CD4-positive, alpha-beta T cell (primary cell): ENCODE measurements around the gene FRMD6. TPM values are rescaled to one million over a fixed set of nuclear protein-coding genes. Genes with fewer than 3 reads are reported as not detected.
A peak's percentile ranks its signal among the peaks of the same experiment; 100 is the strongest.

Source experiments
- ATAC-seq: fragments of 200-7000 bp; cut with Tn5 transposase; one replicate; pipeline ENCODE4 v1.10.0; 2022; ENCODE audit warnings: mild to moderate bottlenecking; ENCODE audit not compliant: poor library complexity
- CTCF ChIA-PET: fragments of 350-600 bp; sonication (Branson Sonifier 250); formaldehyde crosslinking; loops from one replicate; lab custom pipeline; 2021; ENCODE audit warnings: antibody characterized with exemption, inconsistent platforms; lab: Charles Lee
- POLR2A ChIA-PET: fragments of 350-600 bp; sonication (Branson Sonifier 250); formaldehyde crosslinking; loops from one replicate; lab custom pipeline; 2021; ENCODE audit warnings: antibody characterized with exemption, inconsistent platforms; lab: Charles Lee
- DNase-seq, 14 experiments: peaks; one replicate each; pipeline ENCODE4 v3.0.0-alpha.2; 2013 to 2020; ENCODE audit warnings: mixed read lengths in 2 of 14
- H3K27ac ChIP-seq, 2 donors: one replicate each; pipeline versions ENCODE4 v1.5.1 to v1.7.0; 2013; ENCODE audit warnings: low read length in 2 of 2, low read depth in 1 of 2, mild to moderate bottlenecking in 1 of 2
- H3K27me3 ChIP-seq, 2 experiments: 1 replicate in 1 of 2; 2 replicates in 1 of 2; pipeline versions ENCODE4 v1.6.1 to v1.7.0; 2013; ENCODE audit warnings: low read length in 2 of 2, control low read depth in 1 of 2, mild to moderate bottlenecking in 1 of 2, moderate library complexity in 1 of 2; ENCODE audit not compliant: insufficient read depth in 2 of 2, control insufficient read depth in 1 of 2
- H3K36me3 ChIP-seq: one replicate; pipeline ENCODE4 v1.6.1; 2013; ENCODE audit warnings: low read length, control low read depth; ENCODE audit not compliant: insufficient read depth
- H3K4me1 ChIP-seq: one replicate; pipeline ENCODE4 v1.6.1; 2013; ENCODE audit warnings: low read length, control low read depth; ENCODE audit not compliant: insufficient read depth
- H3K4me3 ChIP-seq: one replicate; pipeline ENCODE4 v1.5.1; 2013; ENCODE audit warnings: mild to moderate bottlenecking, low read length, moderate library complexity
- H3K9me3 ChIP-seq, 2 experiments: 1 replicate in 1 of 2; 2 replicates in 1 of 2; pipeline versions ENCODE4 v1.6.1 to v1.7.0; 2013; ENCODE audit warnings: low read length in 2 of 2, mild to moderate bottlenecking in 2 of 2, control low read depth in 1 of 2, moderate library complexity in 1 of 2; ENCODE audit not compliant: control insufficient read depth in 1 of 2, insufficient read depth in 1 of 2
- H3K27ac Mint-ChIP-seq: one replicate; pipeline ENCODE4 v1.8.0; 2020; ENCODE audit warnings: mixed read lengths
- H3K27me3 Mint-ChIP-seq: one replicate; pipeline ENCODE4 v1.8.0; 2021; ENCODE audit warnings: mixed read lengths
- H3K36me3 Mint-ChIP-seq: one replicate; pipeline ENCODE4 v1.8.0; 2021; ENCODE audit warnings: low read depth, mixed read lengths
- H3K4me1 Mint-ChIP-seq: one replicate; pipeline ENCODE4 v1.8.0; 2021; ENCODE audit warnings: low read depth, mixed read lengths
- H3K4me3 Mint-ChIP-seq: one replicate; pipeline ENCODE4 v1.8.0; 2020; ENCODE audit warnings: mild to moderate bottlenecking, mixed read lengths
- H3K9me3 Mint-ChIP-seq: one replicate; pipeline ENCODE4 v1.8.0; 2020; ENCODE audit warnings: mixed read lengths
- CTCF ChIP-seq: fragments of 200-600 bp; IDR thresholded peaks from one replicate; pipeline ENCODE4 v1.8.0; 2022; ENCODE audit warnings: antibody characterized with exemption, mild to moderate bottlenecking
- intact Hi-C, 2 experiments: fragments of 100-400 bp; cut with DNase I in 1 of 2; cut with micrococcal nuclease in 1 of 2; formaldehyde crosslinking; loops; one replicate each; pipeline versions ENCODE4 v1.15.1 to v1.9.0; 2023 to 2025; cut with DNase I, micrococcal nuclease
- polyA plus RNA-seq, 2 donors: library from polyadenylated mRNA; unstranded; fragments of 120-200 nt; gene quantifications; one replicate each; pipeline ENCODE4 v1.2.1, GENCODE V29; 2013
- total RNA-seq, 174 experiments: library from RNA in 2 of 174; stranded (reverse) in 2 of 174; gene quantifications; one replicate each; pipeline ENCODE4 v1.2.3 and lab custom pipeline; 2021 to 2026

Gene FRMD6
- 1 to 10 TPM; 1.4 to 1.5 TPM for total RNA-seq
- 0.37 TPM for polyA plus RNA-seq (2013, experiment 1 of 2)
- 1.1 TPM for polyA plus RNA-seq (2013, experiment 2 of 2)
- 0.72 to 32.0 (median 5.2) reads per million in 172 experiments for total RNA-seq (lab: John Stamatoyannopoulos, UW)

- peak within 1 kb of the TSS; percentile 72 for H3K4me3 ChIP-seq
- POLR2A ChIA-PET: interaction anchor here (1.3 to 2.3 kb wide), 4 partner anchors 10 to 311 kb away, joined by 3 to 11 read pairs (median 4); partner anchors contain the start of gene GNG2
- H3K36me3 ChIP-seq: no peaks in the 10 kb centered on the region
- peaks cover 15% of the 10 kb centered on the region for H3K4me1 ChIP-seq
- peak within 1 kb of the TSS; percentile 86 for H3K4me3 Mint-ChIP-seq
- CTCF ChIA-PET: interaction anchor here (0.8 to 1.8 kb wide), 5 partner anchors 12 to 344 kb away, joined by 3 to 5 read pairs (median 4); no protein-coding TSS in a partner anchor
- peaks cover 3% of the 10 kb centered on the region for H3K36me3 Mint-ChIP-seq
- DNase-seq (peak; percentile 61 to 91 (median 76)), ATAC-seq (peak; percentile 80)
- no peaks in the 10 kb centered on the region for H3K9me3 Mint-ChIP-seq
- H3K27ac Mint-ChIP-seq: peak within 1 kb of the TSS; percentile 84
- intact Hi-C loops: loop anchor here (2.0 to 10.0 kb wide), 9 partner anchors 133 to 1887 kb away; partner anchors contain the start of genes DMAC2L (in 1 of the 2), KLHDC2 (in 1 of the 2), L2HGDH (in 1 of the 2) and RTRAF (in 1 of the 2)
- H3K4me1 Mint-ChIP-seq: peaks cover 20% of the 10 kb centered on the region
- peaks cover 5 to 18% of the 10 kb centered on the region in 2 experiments for H3K27me3 ChIP-seq
- no peaks in the 10 kb centered on the region for H3K9me3 ChIP-seq
- peak; percentile 75 for TF ChIP-seq CTCF
- H3K27ac ChIP-seq: peak within 1 kb of the TSS in 1 of 2 donors; percentile 61
- peaks cover 17% of the 10 kb centered on the region for H3K27me3 Mint-ChIP-seq
These were observed at the start of gene FRMD6 for GRCh38 chr14:51651388-51652167. Gene FRMD6 (plus strand): TSS chr14:51651910. CDS start chr14:51689837, 37,927 bp downstream.

- ATAC-seq: no peak
- no peaks in the 10 kb centered on the region for H3K9me3 Mint-ChIP-seq
- ChIA-PET POLR2A (no interaction called here), CTCF (no interaction called here)
- H3K27me3 Mint-ChIP-seq: peaks cover 16% of the 10 kb centered on the region
- H3K9me3 ChIP-seq: no peaks in the 10 kb centered on the region
- no peaks in the 10 kb centered on the region for H3K36me3 Mint-ChIP-seq
- H3K4me1 ChIP-seq: no peaks in the 10 kb centered on the region
- H3K27ac ChIP-seq: no peak overlapping the region
- DNase-seq: no peak
- no peak overlapping the region for H3K4me3 ChIP-seq
- H3K4me1 Mint-ChIP-seq: no peaks in the 10 kb centered on the region
- intact Hi-C loops: no loop called here
- no peaks in the 10 kb centered on the region for H3K36me3 ChIP-seq
- no peak overlapping the region for H3K27ac Mint-ChIP-seq
- no peak for TF ChIP-seq CTCF
- no peak overlapping the region for H3K4me3 Mint-ChIP-seq
- peaks cover 0 to 4% of the 10 kb centered on the region in 2 experiments for H3K27me3 ChIP-seq
These were observed 49.4 kb upstream of the FRMD6 start for GRCh38 chr14:51602310-51602709.

GRCh38 chr14:51603495-51603894 is 48.2 kb upstream of the FRMD6 start:
- intact Hi-C loops: no loop called here
- no peak for TF ChIP-seq CTCF
- Histone ChIP-seq H3K9me3 (no peaks in the 10 kb centered on the region), H3K4me3 (no peak overlapping the region), H3K27me3 (peaks cover 4% of the 10 kb centered on the region in 2 experiments), H3K36me3 (no peaks in the 10 kb centered on the region), H3K27ac (no peak overlapping the region), H3K4me1 (no peaks in the 10 kb centered on the region)
- ChIA-PET CTCF (no interaction called here), POLR2A (no interaction called here)
- ATAC-seq (no peak), DNase-seq (no peak)
- H3K4me1 Mint-ChIP-seq: no peaks in the 10 kb centered on the region
- peaks cover 20% of the 10 kb centered on the region for H3K27me3 Mint-ChIP-seq
- no peaks in the 10 kb centered on the region for H3K9me3 Mint-ChIP-seq
- no peaks in the 10 kb centered on the region for H3K36me3 Mint-ChIP-seq
- H3K4me3 Mint-ChIP-seq: no peak overlapping the region
- H3K27ac Mint-ChIP-seq: no peak overlapping the region
